Cortex of kidney (tissue), 1 donor: ENCODE data around the gene GABRG1.

Source experiments
- DNase-seq: peaks from one replicate; lab custom pipeline; 2025; lab: John Stamatoyannopoulos, UW

The GABRG1 gene

GRCh38 chr4:46123913-46124755 is at the start of gene GABRG1:
TSS of gene GABRG1 (minus strand) at chr4:46124054. CDS start at chr4:46123913, 141 bp downstream.
- no peak for DNase-seq

GRCh38 chr4:46146993-46147392 is 23.1 kb upstream of the GABRG1 start:
- DNase-seq: no peak

- no peak for DNase-seq
These were observed 7.7 kb upstream of the GABRG1 start for GRCh38 chr4:46131498-46132057.

- no peak for DNase-seq
These were observed 1.0 kb upstream of the GABRG1 start for GRCh38 chr4:46124773-46125413.

GRCh38 chr4:46081674-46082073 is 42.2 kb downstream of the GABRG1 start:
- no peak for DNase-seq

- no peak for DNase-seq
These were observed 42.6 kb downstream of the GABRG1 start for GRCh38 chr4:46081248-46081647.

- no peak for DNase-seq
These were observed 50.1 kb downstream of the GABRG1 start for GRCh38 chr4:46073778-46074177.

GRCh38 chr4:46051392-46051791 is 72.5 kb downstream of the GABRG1 start:
- DNase-seq: no peak

- DNase-seq: no peak
These were observed 91.8 kb downstream of the GABRG1 start for GRCh38 chr4:46032056-46032455.

- DNase-seq: no peak
These were observed 107.5 kb downstream of the GABRG1 start for GRCh38 chr4:46016306-46016705.

- DNase-seq: no peak
These were observed 131.1 kb downstream of the GABRG1 start for GRCh38 chr4:45992728-45993127.

- DNase-seq: no peak
These were observed 134.1 kb downstream of the GABRG1 start for GRCh38 chr4:45989775-45990174.

- DNase-seq: no peak
These were observed 136.0 kb downstream of the GABRG1 start for GRCh38 chr4:45987858-45988257.
